LNCAP (cell line): Measurements from ENCODE around the gene POFUT2.

Experiments used
- TF ChIP-seq, protein P1 (sequence below): fragments of 450-650 bp; IDR thresholded peaks from 2 replicates; pipeline ENCODE4 v1.5.1; 2017; ENCODE audit warnings: mild to moderate bottlenecking

POFUT2 gene

DNA sequence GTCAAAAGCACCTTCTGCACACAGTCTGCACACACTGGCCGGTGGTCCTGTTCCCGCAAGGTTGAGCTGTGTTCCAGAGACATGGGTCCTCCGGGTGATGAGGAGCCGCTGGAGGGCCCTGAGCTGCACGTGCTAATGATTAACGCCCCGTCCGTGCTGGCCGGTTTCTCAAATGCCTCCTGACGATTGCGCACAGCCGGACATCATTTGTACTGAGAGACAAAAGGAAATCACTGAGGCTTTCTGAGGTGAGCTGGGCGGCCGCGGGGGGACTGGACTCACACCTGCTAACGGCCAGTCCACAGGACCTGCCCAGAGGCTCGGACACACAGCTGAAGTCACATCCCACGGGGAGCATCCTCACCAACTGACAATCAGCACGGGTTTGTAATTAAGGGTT lies 29.2 kb downstream of the POFUT2 start:
- TF ChIP-seq, protein P1, sequence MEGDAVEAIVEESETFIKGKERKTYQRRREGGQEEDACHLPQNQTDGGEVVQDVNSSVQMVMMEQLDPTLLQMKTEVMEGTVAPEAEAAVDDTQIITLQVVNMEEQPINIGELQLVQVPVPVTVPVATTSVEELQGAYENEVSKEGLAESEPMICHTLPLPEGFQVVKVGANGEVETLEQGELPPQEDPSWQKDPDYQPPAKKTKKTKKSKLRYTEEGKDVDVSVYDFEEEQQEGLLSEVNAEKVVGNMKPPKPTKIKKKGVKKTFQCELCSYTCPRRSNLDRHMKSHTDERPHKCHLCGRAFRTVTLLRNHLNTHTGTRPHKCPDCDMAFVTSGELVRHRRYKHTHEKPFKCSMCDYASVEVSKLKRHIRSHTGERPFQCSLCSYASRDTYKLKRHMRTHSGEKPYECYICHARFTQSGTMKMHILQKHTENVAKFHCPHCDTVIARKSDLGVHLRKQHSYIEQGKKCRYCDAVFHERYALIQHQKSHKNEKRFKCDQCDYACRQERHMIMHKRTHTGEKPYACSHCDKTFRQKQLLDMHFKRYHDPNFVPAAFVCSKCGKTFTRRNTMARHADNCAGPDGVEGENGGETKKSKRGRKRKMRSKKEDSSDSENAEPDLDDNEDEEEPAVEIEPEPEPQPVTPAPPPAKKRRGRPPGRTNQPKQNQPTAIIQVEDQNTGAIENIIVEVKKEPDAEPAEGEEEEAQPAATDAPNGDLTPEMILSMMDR: no peak

DNA sequence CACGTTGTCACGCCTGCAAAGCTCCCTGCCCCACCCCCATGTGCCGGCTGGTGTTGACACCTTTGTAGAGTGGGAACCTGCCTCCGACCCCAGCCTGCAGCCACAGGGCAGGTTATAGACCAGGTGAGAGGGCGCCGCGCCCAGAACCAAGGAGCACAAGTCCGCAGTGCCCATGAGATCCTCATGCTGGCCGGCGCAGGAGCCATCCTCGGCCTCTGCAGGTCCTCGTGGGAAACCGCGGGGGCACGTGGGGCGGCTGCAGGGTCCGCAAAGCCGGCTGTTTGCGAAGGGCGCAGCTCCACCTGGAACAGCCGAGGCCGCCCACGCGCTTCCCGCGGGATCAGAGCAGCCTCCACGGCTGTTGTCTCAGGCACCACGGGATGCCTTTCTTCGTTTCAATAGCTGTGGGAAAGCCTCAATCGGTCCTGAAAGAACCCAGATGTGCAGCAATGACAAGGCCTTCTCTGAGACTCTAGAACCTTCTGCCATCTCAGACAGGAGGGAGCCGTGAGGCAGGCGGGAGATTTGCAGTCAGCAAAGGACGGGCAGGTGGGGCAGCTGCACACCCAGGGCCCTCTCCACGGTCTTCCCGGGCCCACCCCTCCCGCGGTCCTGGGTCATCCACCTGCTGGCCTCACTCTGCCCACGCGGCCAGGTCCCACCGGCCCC lies 29.9 kb downstream of the POFUT2 start:
- TF ChIP-seq, protein P1: no peak

DNA sequence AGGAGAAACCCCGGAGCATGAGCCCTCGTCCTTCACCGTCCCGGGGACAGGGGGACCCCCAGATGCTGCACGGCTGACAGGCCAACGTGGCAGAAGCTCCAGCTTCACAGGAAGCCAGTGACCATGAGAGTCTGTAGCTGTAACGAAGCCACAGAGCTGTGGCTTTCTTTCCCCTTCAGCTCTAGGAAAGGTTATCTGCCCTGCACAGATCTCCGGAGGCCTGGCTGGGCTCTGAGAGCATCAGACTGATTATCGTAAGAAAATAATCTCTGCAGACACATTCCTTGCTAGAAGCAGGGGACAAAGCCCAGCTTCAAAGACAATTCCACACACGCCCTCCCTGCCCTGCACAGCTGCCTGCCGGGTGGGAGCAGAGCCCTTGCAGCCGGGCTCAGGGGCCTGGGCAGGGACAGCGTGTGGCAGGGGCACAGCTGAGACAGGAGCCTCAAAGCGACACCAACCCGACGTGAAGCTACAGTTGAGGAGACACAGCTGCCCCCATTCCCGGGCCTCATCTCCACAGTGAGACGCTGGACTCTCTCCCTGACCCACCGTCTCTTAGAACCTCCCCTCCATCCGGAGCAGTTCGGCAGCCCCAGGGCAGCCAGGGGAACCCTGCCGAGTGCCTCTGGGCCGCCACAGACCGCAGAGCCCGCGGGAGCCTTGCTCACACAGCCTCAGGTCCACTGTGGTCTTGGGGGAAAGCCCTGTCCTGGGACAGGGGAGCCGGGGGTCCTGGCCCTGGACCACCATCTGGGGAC lies 30.6 kb downstream of the POFUT2 start:
- TF ChIP-seq, protein P1: no peak

DNA sequence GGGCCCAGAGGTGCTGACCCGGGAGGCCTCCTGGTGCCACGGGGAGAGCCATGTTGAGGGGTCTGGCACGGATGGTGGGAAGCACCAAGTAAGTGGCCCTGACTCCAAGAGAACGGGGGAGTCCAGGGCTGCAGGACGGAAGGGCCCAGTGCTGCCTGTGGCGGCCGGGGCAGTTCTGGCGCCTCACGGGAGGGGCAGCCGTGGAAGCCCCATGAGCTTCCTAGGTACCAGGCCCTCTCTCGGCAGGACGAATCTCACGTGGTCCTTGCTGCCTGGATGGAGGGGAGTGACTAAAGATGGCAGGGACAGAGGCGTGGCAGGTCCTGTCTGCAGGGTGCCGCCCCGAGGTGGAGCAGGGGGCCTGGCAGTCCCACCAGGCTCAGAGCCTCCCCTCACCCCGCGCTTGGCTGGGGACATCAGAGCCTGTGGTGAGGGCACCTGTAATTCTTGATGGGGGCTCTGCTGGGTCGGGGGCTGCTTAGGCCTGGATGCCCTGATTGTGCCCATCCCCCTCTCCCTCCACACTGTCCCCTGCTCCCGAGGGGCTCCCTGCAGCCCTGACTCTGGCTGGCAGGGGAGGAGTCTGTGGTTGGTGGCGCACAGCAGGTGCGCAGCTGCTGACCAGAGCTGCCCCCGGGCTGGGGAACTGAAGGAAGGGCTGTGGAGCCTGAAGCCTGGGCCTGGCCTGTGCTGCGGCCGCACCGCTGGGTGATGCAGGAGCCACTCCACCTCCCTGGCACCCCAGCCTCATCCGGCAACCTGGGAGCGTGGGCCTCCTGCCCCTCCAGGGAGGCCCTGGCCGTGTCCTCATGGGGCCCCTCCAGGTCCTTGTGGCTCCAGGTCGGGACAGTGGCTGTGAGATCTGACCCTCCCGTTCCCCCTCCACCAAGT lies 31.4 kb downstream of the POFUT2 start:
- TF ChIP-seq, protein P1: no peak

DNA sequence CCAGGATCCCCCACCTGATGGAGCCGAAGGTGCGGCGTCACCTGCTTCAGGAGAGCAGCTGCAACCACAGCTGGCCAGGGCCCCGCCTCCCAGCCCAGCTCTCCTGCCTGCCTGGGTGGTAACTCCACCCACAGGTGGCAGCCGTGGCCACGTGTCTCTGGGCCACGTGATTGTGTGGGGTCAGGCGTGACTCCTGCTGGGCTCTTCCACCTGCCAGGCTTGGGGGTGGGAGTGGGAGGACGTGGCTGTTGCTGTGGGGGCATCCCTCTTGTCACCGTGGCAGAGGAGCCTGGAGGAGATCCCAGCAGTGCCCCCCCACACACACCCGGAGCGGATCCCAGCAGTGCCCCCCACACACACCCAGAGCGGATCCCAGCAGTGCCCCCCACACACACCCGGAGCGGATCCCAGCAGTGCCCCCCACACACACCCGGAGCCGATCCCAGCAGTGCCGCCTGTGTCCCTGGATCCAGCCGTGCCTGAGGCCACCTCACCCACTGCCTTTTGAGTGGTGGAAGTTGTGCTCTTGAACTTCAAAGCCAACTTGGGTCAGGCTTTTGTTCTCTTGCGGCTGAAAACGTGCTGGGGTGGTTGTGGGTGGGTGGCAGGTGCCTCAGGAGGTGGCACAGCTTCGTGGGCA lies 32.2 kb downstream of the POFUT2 start:
- TF ChIP-seq, protein P1: no peak

DNA sequence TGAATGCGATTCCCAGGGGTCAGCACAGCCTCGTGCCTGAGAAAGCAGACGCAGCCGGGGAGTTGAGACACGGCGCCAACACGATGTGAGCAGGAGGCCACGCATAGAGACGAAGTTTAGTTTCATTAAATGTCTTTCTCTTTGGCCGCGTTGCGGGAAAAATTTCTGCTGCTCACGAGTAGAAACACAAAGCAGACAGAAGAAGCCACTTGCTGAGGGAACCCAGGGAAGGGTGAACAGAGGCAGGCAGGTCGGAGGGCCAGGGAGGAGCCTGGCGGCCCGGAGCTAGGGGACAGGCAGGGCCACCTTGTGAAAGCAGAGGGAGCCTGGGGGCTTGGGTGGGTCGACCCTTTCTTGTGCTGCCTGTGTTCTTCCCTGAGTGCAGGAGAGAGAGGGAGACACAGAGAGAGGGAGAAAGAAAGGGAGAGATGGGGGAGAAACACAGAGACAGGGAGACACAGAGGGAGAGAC lies 33.2 kb downstream of the POFUT2 start:
- TF ChIP-seq, protein P1: no peak
